Measurements from ENCODE around the gene NCAPD2.
A peak's percentile ranks its signal among the peaks of the same experiment; 100 is the strongest.

The NCAPD2 gene

DNA sequence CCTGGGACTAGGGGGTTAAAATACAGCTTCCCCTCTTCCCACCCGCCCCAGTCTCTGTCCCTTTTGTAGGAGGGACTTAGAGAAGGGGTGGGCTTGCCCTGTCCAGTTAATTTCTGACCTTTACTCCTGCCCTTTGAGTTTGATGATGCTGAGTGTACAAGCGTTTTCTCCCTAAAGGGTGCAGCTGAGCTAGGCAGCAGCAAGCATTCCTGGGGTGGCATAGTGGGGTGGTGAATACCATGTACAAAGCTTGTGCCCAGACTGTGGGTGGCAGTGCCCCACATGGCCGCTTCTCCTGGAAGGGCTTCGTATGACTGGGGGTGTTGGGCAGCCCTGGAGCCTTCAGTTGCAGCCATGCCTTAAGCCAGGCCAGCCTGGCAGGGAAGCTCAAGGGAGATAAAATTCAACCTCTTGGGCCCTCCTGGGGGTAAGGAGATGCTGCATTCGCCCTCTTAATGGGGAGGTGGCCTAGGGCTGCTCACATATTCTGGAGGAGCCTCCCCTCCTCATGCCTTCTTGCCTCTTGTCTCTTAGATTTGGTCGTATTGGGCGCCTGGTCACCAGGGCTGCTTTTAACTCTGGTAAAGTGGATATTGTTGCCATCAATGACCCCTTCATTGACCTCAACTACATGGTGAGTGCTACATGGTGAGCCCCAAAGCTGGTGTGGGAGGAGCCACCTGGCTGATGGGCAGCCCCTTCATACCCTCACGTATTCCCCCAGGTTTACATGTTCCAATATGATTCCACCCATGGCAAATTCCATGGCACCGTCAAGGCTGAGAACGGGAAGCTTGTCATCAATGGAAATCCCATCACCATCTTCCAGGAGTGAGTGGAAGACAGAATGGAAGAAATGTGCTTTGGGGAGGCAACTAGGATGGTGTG is 42.3 kb downstream of the NCAPD2 start:
- DNase-seq: peak in 1 of 2 donors; percentile 13

GRCh38 chr12:6536894-6537579 is 43.1 kb downstream of the NCAPD2 start:
- peak in 1 of 2 donors; percentile 22 for DNase-seq

GRCh38 chr12:6537580-6538419 is 43.9 kb downstream of the NCAPD2 start:
- peak; percentile 78 to 80 for DNase-seq

GRCh38 chr12:6538420-6539313 is 44.8 kb downstream of the NCAPD2 start:
- peak; percentile 42 to 43 for DNase-seq

GRCh38 chr12:6539314-6539682 is 45.4 kb downstream of the NCAPD2 start:
- no peak for DNase-seq

DNA sequence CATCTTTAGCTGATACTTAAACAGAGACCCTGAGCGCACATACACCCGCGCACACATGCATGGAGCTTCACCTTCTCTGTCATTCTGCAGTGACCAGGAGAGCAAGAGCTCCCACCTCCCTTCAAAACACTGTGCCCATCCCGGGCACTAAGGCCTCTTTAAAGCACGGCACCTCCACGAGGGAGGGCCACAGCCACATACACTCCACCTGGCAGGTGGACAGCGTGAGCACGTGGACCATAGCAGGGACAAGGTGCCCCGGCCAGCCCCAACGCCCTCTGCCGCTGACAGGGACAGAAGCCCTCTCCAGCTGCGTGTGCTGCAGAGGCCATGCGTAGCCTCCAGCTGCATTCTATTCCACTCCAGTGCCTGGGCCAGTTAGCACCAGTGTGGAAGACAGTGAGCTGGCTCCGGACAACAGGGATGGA is 45.8 kb downstream of the NCAPD2 start:
- no peak for DNase-seq

- DNase-seq: peak; percentile 31 to 37
These were observed 46.4 kb downstream of the NCAPD2 start for GRCh38 chr12:6540181-6540877.

DNA sequence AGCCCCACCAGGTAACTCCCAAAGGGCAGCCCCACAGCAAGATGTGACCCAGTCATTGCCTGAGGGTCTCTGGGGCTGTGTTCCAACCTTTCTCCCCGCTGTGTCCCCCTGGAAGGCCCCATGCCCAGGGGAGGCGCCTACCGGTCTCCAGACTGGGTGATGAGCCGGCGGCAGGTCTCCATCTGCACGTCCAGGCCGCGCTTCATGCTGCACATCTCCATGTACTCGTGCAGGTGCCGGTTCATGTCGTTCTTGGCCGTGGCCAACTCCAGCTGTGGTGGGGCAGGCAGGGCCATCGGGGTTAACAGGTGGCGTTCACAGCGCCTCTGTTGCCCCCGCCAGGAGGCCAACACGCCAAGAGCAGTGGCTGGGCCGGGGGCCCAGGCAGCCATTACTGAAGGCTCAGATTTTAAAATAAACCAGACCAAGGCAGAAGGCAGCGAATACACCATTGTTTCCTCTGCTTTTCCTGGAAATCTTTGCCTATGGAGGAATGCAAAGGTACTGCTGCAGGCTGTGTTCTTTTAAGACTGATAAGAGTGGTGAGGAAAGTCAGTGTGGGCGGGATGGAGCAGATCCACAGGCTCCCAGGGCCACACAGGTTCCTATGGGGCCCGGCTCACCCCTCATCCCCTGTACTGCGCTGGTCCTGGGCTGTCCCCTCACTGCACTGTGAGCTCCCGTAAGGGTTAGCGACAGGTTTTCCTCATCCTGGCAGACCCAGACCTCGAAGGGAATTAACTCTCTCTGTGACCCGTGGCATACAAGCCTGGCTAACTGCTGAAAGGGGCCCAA is 47.7 kb downstream of the NCAPD2 start:
- no peak for DNase-seq

- DNase-seq: no peak
These were observed 48.5 kb downstream of the NCAPD2 start for GRCh38 chr12:6542209-6543009.

DNA sequence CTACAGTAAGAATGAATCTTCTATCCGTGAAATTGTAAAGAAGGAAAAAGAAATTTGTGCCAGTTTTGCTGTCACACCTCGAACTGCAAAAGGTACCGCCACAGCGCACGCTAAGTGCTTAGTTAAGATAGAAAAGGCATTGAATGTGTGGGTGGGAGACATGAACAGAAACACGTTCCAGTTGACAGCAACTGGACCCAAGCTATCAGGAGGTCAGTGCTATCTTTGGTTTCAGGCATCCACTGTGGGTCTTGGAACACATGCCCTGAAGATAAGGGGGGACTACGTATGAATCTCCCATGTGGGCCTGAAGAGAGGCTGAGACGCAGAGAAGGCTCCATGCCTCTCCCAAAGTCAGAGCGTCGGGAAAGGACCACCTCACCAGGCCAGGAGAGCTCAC is 52.1 kb downstream of the NCAPD2 start:
- DNase-seq: no peak

DNA sequence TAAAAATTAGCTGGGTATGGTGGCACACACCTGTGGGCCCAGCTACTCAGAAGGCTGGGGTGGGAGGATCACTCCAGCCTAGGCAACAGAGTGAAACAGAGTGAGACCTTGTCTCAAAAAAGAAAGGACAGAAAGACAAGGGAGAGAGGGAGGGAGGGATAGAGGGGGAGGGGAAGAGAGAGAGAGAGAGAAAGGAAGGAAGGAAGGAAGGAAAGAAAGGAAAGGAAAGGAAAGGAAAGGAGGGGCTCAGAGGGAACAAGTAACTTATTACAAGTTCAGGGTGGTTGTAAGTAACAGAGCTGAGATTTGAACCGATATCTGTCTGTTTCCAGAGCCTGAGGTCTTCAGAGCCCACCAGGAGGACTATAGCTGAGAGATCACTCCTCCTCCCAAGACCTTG is 53.7 kb downstream of the NCAPD2 start:
- DNase-seq: no peak

GRCh38 chr12:6547987-6548386 is 54.1 kb downstream of the NCAPD2 start:
- no peak for DNase-seq

DNA sequence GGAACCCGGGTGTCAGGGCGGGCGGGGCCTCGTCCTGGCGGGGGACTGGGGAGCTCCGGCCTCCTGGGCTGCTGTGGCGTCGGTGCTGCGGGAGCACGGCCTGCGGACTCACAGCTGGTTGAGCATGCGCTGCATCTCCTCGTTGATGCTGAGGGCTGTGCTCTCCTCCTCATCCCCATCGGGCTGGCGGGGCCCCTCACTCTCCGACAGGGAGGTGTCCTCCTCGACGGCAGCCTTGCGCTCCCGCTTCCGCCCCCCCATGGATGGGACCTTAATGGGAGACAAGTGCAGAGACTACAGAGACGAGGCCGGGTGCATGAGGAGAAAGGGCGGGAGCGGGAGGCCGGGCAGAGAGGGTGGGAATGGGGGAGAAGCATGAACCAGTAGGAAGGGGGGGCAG is 54.7 kb downstream of the NCAPD2 start:
- DNase-seq: no peak

- no peak for DNase-seq
These were observed 55.2 kb downstream of the NCAPD2 start for GRCh38 chr12:6548966-6549683.

GRCh38 chr12:6549684-6550151 is 55.8 kb downstream of the NCAPD2 start:
- DNase-seq: no peak

DNA sequence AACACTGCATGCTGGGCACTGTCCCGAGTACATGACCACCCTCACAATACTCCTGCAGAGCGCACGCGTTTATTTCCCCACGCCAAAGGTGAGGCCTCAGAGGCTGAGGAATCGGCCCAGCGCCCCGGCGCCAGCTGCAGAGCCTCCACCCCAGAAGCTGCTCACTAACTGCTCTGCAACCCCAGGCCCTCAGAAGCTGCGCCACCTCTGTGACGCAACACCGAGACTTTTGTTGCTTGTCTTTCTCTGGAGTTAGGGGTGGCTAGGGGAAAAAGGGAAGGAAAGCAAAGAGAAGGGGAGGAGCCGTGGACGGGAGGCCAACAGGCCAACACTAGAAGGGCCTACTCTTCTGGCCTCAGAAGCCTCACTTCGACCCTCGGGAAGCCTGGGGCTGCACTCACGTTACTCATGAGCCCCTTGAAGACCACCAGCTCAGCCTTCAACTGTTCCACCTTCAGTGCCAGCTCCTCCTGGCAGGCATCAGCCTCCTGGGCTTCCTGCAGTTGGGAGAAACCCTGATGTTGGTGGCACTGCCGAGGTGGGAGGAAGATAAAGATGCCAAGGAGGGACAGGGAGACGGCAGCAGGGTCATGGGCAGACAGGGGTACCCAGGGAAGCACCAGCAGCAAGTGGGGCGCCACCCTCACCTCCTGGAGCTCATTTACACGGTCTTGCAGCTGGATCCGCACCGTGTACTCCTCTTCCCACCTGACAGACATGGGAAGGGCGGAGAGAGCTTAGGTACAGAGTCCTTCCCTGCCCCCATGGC is 56.6 kb downstream of the NCAPD2 start:
- DNase-seq: no peak

DNA sequence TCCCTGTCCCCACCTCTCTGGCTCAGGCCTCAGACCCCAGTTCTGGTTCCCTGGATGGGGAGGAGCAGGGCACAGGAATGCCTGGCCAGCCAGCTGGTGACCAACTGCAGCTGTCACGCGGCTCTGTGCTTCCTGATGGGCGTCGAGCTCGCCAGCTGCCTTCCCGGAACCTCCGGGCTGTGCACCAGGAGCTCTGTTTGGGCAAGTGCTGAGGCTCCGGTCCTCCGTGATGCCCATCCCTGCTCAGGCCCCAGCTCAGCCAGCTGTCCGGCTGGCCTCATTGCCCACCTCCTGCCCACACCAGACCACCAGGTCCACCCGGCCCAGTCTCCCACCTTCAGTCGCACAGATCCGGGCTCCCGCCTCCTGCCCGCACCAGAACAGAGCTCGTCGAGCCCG is 57.2 kb downstream of the NCAPD2 start:
- DNase-seq: no peak

DNA sequence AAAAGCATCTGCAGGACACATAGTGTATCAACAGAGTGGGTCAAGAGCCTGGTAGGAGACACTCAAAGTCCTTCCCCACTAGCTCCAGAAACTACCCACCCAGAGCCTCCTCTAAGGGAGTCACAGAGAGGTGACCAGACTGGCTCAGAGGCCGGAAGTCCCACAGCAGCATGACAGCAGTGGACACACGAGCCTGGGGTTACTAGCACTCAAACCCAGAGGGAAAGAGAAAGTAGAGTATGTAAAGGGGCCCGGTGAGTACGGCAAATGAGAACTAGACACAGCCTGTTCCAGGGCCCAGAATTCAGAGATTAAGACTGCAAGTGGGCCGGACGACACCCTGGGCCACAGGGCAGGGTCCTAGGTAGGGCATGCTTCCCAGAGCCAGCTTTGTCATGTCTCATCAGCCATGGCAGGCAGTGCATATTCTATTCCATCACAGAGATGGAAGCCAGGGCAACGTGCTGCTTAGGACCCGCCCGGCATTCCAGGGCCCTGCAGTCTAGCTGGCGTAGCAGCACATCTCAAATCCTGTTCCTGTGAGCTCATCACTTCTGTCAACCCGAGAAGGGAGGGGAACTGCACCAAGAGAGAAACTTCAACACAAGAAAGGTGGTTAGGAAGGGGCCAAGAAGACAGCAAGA is 57.7 kb downstream of the NCAPD2 start:
- no peak for DNase-seq
